ENCODE data around the gene C11orf21. TPM values are rescaled to one million over a fixed set of nuclear protein-coding genes. Genes with fewer than 3 reads are reported as not detected.
A peak's percentile ranks its signal among the peaks of the same experiment; 100 is the strongest.

Gene C11orf21
- total RNA-seq, 1 experiment from 2014 or later, result 8.4 TPM

GRCh38 chr11:2304506-2305139 lies 2.9 kb upstream of the C11orf21 start:
- Histone ChIP-seq H3K27me3 (no peaks in the 10 kb centered on the region), H3K4me3 (no peak overlapping the region), H3K36me3 (no peaks in the 10 kb centered on the region), H3K9me3 (no peaks in the 10 kb centered on the region)
- peak; percentile 65 for DNase-seq

- H3K4me3 ChIP-seq, result no peak overlapping the region
- H3K9me3 ChIP-seq, result no peaks in the 10 kb centered on the region
- no peaks in the 10 kb centered on the region for H3K36me3 ChIP-seq
- no peaks in the 10 kb centered on the region for H3K27me3 ChIP-seq
- no peak for DNase-seq
These were observed 2.1 kb upstream of the C11orf21 start for GRCh38 chr11:2303627-2304505.

DNA sequence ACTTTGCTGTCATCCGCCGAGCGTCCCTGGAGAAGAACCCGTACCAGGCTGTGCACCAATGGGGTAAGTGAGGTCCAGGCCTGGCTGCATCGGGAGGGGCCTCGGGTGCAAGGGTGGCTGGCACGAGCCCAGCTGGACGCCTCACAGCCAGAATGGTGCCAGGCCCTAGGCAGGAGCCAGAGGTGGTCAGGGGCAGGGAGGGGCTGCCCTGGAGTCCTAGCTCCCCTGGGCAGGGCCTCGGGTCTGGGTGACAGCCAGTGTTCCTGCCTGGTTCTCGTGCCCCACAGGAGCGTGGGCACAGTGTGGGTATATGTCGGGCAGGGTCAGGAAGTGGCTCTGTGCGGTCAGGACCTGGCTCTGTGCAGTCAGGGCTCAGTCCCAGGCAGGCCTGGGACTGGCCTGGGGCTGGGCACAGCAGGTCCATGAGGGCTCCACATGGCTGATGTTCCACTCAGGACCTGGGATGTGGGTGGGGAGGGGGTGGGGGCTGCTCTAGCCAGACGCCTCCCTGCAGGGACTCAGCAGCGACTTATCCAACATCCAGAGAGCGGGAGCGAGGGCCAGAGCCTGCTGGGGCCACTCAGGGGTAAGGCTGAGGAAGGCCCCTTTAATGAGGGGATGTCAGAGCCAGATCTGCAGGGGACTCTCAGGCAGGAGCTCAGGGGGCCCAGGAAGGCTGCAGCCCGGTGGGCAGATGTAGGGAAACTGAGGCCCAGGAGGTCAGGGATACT lies 1.3 kb upstream of the C11orf21 start:
- Histone ChIP-seq H3K36me3 (no peaks in the 10 kb centered on the region), H3K4me3 (peak overlapping the region; percentile 39), H3K27me3 (no peaks in the 10 kb centered on the region), H3K9me3 (no peaks in the 10 kb centered on the region)
- DNase-seq, result peak; percentile 79

- H3K27me3 ChIP-seq, result no peaks in the 10 kb centered on the region
- H3K4me3 ChIP-seq, result peak overlapping the region; percentile 39
- no peak for DNase-seq
- H3K36me3 ChIP-seq, result no peaks in the 10 kb centered on the region
- H3K9me3 ChIP-seq, result no peaks in the 10 kb centered on the region
These were observed 683 bp upstream of the C11orf21 start for GRCh38 chr11:2302306-2302895.

GRCh38 chr11:2300936-2301630 lies 635 bp downstream of the C11orf21 start:
- Histone ChIP-seq H3K27me3 (no peaks in the 10 kb centered on the region), H3K36me3 (no peaks in the 10 kb centered on the region), H3K4me3 (peak overlapping the region; percentile 39), H3K9me3 (no peaks in the 10 kb centered on the region)
- DNase-seq, result no peak

DNA sequence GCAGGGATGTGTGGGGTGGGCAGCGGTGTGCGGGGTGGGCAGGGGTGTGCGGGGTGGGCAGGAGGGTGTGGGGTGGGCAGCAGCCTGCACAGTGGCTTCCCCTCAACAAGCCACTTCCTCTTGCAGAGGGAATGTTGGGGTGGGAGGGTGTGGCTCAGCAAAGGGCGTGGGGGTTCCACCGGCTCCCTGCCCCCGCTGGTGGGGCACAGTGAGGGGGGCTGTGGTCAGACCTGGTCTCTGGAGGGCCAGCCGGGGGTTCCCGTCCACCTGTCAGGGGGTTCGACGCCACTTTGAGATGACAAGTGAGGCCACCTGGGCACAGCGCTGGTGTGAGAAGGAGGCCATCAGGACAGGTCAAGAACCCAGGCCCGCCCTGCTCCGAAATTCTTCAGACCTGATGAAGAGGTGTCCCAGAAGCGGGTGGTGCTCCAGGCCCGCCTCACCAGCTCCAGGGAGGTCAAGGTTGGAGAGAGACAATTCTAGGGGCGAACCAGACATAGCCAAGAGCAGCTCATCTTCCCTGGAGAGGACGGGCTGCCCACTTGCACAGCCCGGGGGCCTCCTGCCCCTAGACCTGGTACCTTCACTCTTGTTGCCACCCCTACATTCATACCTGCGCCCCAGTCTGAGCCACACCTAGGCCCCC lies 1.3 kb downstream of the C11orf21 start:
- H3K9me3 ChIP-seq, result no peaks in the 10 kb centered on the region
- no peaks in the 10 kb centered on the region for H3K36me3 ChIP-seq
- no peaks in the 10 kb centered on the region for H3K27me3 ChIP-seq
- H3K4me3 ChIP-seq, result no peak overlapping the region
- no peak for DNase-seq

GRCh38 chr11:2299773-2300172 lies 1.9 kb downstream of the C11orf21 start:
- no peaks in the 10 kb centered on the region for H3K27me3 ChIP-seq
- no peaks in the 10 kb centered on the region for H3K36me3 ChIP-seq
- DNase-seq, result no peak
- H3K9me3 ChIP-seq, result no peaks in the 10 kb centered on the region
- no peak overlapping the region for H3K4me3 ChIP-seq

GRCh38 chr11:2298795-2299761 lies 2.6 kb downstream of the C11orf21 start:
- DNase-seq, result no peak
- H3K9me3 ChIP-seq, result no peaks in the 10 kb centered on the region
- H3K36me3 ChIP-seq, result no peaks in the 10 kb centered on the region
- no peak overlapping the region for H3K4me3 ChIP-seq
- H3K27me3 ChIP-seq, result no peaks in the 10 kb centered on the region

DNA sequence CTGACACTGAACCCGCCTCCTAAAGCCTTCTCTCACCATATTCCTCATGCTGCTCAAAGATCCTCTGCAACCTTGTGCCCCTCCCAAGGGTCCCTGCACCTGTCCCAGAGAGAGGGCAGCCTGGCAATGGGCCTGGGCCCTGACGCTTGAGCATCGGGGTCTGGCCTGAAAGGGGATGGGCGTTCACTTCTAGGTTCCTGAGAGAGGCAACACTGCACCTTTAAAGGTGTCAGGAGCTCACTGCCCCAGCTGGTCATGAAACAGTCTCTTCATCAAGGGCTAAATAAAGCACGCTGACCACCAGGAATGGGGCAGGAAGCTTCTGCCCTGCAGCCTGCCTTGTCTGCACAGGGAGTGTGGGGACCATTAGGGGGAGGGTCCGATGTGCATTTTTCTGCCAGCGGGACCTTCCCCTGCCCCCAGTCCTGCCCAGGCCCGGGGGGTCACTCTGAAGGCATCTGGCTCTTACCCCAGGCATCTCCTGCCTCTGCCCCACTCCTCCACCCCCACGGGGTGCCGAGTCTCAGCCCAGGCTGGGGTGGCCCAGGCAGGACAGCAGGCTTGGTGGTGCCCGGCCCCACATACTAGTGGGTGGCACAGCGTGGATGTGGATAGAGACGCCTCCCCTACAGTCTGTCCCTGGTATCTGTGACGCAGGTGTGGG lies 3.5 kb downstream of the C11orf21 start:
- no peaks in the 10 kb centered on the region for H3K27me3 ChIP-seq
- H3K36me3 ChIP-seq, result no peaks in the 10 kb centered on the region
- no peaks in the 10 kb centered on the region for H3K9me3 ChIP-seq
- DNase-seq, result no peak
- no peak overlapping the region for H3K4me3 ChIP-seq

- Histone ChIP-seq H3K36me3 (no peaks in the 10 kb centered on the region), H3K27me3 (no peaks in the 10 kb centered on the region), H3K4me3 (no peak overlapping the region), H3K9me3 (no peaks in the 10 kb centered on the region)
- no peak for DNase-seq
These were observed 4.1 kb downstream of the C11orf21 start for GRCh38 chr11:2297623-2298030.

DNA sequence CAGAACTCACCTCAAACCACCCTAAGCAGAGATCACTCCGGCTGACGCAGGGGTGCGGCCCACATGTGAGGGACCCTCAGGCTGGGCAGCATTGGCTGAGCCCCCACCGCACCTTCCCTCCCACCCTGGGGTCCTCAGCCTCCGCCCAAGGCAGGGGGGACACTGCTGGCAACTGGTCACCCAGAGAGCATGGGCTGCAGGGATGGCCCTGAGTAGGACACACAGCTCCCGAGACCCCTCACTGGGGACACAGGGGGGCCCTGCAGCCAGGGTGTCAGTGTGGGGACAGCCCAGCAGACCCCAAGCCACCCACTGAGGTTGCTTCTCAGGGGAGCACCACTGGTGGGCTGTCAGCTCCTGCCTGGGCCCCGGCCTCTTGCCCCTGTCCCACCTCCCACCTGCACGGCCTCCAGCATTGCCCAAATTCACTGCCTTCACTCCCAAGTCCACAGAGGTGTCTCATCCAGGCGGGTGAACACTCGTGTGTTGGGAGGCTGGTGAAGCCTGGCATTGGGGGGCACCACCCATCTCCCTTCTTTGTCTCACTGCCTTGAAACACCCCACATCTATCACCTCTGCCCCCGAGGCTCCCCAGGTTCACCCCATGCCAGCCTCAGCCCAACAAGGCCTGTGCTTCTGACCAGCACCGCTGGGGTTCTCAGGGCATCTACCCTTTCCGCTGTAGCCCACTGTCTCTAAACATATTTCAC lies 4.7 kb downstream of the C11orf21 start:
- Histone ChIP-seq H3K9me3 (no peaks in the 10 kb centered on the region), H3K36me3 (no peaks in the 10 kb centered on the region), H3K4me3 (no peak overlapping the region), H3K27me3 (no peaks in the 10 kb centered on the region)
- no peak for DNase-seq

DNA sequence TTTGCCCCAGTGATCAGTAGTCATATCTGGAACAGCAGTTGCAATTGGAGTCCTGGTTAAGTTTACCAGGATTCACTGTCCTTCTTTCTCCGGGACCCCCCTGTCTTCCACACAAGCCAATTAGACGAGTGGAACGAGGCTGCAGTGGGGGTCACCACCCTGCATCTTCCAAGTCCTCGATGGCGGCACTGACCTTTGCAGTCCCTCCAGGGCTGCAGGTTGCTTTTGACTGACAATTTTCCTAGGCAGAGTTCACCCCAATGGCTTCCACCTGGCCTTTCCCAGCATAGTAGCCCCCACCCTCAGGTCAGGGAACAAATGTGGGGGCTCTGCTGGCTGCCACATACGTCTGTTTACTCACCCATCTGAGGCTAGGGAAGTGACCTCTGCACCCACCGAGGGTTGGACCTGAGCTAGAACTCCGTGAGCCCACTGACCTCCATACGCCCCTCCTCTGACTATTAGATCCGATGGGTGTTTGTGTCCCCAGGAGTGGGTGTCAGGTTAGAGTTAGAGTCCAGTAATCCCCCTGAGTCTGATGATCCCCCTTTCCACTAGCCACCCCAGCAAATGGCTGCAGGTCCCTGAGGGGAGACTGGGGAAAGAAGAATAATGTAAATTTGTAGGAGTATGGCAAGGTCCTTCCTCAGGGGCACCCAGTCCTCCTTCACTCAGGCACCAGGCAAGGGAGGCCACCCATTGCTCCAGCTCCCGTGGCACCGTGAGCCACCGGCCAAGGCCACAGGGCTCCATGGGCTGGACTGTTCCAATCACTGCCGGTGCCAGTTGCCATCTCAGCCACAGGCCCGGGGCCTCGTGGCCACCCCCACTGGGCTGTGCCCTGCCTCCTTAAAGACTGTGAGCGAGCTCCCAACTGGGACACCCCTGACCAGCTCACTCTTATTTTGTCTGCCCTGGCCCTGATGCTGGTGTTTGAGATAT lies 5.5 kb downstream of the C11orf21 start:
- no peak for DNase-seq
- Histone ChIP-seq H3K36me3 (no peaks in the 10 kb centered on the region), H3K27me3 (no peaks in the 10 kb centered on the region), H3K4me3 (no peak overlapping the region), H3K9me3 (no peaks in the 10 kb centered on the region)

DNA sequence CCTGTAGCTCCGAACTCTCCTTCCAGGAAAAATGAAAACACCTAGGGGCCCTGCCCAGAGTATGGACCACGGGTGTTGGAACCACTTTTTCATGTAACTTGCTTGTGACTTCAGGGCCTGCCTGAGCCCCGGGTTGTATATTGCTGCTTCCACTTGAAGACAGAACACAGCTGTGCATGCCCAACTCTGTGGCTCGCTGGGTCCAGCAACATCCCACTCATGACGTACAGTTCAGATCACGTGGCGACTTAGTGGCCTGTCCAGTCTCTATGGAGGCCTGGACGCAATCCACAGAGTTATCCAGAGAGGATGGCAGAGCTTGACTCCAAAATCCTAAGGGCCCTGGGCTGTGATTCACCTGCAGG lies 6.8 kb downstream of the C11orf21 start:
- no peak for DNase-seq
- Histone ChIP-seq H3K4me3 (no peak overlapping the region), H3K9me3 (no peaks in the 10 kb centered on the region), H3K27me3 (no peaks in the 10 kb centered on the region; the same call in 1 of the 2 replicates), H3K36me3 (no peaks in the 10 kb centered on the region)

All from MG63 (cell line).